ENCODE measurements around the gene CHMP4A.

The CHMP4A gene, protein sequence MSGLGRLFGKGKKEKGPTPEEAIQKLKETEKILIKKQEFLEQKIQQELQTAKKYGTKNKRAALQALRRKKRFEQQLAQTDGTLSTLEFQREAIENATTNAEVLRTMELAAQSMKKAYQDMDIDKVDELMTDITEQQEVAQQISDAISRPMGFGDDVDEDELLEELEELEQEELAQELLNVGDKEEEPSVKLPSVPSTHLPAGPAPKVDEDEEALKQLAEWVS

DNA sequence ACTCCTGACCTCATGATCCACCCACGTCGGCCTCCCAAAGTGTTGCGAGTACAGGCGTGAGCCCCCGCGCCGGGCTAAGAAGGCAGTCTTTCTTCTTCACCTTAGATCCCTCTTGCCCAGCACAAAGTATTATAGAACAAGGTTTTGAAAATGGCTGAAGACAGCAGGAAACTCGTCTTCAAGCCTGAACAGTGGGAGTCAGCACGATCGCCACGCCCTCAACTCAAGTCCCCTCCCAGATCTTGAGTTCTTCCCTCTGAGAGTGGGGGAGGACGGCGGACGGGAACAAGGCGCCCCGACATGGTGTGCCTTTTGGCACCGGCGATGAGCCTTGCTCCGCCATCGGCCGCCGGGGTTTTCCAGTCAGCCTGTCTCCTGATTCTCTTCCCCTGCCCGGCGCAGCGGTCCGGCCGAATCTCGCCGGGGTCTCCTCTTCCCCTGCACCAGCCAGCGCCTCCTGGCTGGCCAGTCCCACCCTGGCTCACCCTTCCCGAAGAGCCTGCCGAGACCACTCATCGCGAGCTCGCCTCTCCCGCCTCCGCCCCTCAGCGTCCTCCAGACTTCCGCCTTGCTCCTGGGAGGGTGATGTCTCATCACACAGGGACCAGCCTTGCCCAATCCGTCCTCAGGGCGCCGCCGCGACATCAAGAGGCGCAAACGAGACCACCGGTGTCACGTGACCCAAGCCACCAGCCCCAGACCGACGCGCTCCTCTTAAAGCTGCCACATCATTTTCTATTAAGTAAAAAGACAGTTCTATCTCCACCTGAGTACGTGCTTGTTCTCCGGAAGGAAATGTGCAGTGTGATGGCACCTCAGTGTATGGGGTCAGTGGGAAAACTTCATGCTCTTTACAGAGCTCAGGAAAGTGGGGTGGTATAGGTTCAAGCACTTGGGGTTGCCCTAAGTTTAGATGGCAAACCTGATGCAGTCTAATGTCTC is at the start of gene CHMP4A:
TSS of gene CHMP4A (minus strand) at position 565 of the 942 bp plus-strand sequence. CDS start at position 516, 49 bp downstream.
- peak; percentile 95 for DNase-seq

DNA sequence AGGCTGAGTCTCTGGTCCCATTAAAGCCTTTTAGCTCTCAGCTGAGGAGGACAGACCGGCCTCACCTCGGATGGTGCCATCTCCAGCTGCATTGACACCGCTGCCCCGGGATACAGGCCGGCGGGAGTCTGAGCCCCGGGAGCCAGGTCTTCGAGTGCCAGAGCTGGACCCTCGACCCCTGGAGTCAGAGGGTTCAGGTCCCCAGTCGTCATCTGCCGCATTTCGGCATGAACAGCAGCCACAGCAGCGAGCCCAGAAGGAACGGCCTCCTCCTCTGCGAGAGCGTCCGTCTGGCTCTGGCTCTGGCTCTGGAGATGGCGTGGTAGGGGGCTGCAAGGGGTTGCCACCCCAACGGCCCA is 48.7 kb upstream of the CHMP4A start:
- DNase-seq, result no peak

DNA sequence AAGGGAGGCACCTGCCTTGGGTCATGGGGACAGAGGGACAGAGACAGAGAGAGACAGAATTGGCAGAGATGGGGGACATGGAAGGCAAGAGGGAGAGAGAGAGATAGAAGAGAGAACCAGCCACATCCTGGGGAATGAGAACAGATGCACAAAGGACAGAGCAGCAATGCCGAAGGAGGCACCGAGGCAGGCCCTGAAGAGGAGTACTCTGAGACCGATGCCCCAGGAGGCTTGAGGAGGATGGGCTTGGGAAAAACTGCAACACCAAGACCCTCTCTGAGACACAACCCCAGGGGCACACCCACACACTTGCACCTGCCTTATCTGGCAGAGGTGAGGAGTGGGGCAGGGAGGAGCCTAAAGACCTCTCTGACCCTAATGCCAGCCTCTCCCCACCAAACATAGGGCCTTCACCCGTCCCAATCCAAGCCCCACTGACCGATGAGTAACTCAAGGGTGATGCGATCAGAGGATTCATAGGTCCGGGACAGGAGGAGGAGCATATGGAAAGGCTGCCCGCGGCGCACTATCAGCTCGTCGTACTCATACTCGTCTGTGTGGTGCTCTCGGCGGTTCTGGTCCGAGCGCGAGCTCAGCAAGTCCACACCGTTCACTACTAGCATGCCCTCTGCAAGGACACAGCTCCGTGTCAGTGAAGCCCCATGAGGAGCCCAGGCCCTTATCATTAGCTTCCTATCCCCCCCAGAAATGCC is 48.1 kb upstream of the CHMP4A start:
- no peak for DNase-seq

DNA sequence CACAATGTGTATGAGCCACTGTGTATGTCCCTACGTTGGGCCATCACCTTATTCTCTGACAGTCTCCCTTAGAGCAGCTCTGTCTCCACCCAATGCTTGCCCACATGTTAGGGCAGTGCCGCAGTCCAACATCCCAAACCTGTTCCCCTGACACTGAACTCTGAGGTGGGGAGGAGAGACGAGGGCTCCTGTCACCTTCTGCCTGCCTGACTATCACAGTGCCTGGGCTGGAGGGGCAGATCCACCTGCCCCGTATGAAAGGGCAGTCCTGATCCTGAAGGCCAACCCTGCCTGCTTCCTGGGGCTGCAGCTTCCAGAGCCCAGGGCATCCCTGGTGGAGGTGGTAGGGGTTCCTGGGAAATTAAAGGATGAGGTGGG is 47.5 kb upstream of the CHMP4A start:
- no peak for DNase-seq

DNA sequence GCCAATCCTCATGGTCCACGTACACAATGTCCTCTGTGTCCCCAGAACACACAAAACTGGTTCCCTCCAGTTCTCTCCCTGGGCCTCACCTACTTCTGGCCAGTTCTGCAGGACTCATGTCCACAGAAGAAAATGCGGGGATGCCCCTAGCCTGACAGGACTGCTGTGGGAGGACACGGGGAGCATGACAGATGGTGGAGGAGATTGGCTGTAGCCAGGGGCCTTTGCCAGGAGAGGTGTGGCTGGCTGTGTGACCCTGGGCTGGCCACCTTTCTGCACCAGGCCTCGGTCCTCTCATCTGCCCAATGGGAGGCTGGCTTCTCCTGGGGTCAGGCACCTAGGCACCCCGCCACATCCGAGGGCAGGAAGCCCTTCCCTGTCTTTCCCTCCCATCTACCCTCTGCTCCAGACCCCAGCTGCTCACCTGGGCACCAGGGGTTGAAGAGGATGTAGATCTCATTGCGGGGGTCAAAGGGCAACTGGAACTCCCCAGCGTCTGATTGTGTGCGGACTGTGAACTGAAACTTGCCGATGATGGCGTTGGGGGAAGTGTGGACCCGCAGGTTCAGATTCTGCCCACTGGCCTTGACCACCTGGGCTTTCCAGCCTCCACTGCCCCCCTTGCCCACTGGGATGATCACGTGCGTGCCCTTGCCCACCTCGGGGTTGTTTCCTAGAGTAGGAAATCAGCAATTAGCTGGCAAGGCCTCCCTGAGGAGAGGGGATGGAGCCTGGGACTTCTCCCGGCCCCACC is 46.9 kb upstream of the CHMP4A start:
- DNase-seq, result no peak

DNA sequence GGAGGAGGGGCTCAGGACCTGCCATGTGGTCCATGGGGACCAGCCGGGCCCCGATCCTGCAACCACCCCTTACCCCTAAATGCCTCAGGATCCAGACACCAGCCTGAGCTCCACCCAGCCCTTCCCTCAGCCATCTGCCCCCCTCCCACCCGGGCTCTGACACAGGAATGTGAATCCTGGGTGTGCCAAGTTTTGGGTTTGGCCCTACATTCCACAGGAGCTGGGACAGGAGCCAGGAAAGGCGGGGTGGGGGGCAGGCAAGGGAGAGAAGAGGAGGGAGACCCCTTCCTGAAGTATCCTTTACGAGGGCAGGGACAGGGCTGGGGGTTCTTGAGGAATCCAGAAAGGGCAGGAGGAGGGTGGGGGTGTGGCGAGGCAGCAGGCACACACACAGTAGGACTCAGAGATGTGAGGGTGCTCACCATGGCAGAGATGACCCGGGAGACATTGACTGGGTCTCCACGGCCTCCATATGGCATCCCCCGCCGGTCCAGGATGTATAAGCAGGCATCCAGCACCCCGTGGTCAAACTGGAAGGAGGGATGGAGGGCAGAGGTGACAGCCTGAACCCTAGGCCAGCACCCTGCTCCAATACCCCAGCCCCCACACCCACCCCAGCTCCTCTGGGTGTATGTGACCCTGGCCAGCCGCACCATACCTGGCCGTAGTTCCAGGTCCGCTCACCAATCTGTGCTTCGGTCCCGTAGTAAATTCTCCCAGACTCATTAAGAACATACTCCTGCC is 46.2 kb upstream of the CHMP4A start:
- no peak for DNase-seq

DNA sequence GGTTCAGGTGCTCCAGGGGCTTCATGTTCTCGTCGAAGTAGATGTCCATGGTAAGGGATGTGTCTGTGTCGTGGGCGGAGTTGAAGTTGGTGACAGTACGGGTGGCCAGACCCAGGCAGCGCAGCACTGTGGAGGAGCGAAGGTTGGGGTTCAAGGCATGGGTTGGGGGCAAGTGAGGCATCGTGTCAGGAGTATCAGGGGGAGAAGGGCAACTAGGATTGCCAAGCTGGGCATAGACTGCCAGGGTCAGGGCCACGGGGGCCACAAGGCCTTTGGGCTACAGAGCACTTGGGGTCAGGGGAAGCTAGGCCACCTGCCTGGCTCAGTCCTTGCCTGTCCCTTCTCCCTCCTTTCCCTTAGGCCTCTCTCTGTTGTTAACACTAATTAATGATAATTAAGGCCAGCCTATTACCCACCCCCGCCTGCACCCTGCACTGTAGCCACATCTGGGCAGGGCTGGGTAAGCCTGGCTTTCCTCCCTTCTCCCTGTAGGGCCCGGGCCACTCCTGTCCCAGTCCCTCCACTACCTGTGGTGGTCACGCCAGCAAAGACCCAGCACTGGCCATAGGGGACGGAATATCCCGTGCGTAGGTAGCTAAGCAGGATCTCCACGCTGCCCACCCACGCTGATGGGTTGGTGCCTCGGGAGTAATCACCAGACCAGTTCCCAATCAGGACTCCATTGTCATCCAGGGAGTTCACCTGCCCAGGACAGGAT is 45.4 kb upstream of the CHMP4A start:
- DNase-seq, result no peak

DNA sequence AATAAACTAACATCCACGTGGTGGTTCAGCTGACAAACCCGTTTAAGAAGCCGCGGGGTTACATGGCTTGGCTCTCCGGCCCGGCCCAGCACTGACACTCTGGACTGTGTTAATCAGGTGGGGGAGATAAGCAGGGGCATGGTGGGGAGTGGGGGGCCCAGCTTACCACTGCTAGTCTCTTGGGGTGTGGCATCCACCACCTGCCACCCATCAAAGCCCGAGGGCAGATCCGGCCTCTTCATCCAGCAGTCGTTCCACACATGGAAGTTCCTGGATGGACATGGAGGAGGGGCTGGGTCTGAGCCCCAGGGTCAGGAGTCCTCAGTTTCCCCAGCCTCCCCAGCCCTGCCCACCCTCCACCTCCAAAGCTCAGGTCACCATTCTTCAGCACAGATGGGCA is 44.8 kb upstream of the CHMP4A start:
- no peak for DNase-seq

DNA sequence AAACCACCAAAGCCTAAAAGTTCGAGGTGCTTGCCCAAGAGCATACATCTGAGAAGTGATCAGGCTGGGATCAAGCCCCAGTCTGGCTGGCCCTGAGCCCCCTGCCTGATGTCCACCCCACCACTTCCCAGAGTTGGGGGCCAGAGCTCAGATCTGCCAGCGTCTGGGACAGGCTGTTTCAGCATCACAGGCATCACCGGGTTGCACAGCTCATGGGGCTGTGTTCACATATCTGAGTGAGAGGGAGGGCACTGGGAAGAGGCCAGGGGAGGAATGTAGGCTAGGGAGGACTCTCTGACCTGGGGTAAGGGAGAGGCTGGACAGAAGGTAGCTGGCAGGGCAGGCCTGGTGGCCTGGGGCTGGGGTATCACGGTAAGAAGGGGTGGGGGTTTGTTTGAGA is 43.7 kb upstream of the CHMP4A start:
- no peak for DNase-seq

DNA sequence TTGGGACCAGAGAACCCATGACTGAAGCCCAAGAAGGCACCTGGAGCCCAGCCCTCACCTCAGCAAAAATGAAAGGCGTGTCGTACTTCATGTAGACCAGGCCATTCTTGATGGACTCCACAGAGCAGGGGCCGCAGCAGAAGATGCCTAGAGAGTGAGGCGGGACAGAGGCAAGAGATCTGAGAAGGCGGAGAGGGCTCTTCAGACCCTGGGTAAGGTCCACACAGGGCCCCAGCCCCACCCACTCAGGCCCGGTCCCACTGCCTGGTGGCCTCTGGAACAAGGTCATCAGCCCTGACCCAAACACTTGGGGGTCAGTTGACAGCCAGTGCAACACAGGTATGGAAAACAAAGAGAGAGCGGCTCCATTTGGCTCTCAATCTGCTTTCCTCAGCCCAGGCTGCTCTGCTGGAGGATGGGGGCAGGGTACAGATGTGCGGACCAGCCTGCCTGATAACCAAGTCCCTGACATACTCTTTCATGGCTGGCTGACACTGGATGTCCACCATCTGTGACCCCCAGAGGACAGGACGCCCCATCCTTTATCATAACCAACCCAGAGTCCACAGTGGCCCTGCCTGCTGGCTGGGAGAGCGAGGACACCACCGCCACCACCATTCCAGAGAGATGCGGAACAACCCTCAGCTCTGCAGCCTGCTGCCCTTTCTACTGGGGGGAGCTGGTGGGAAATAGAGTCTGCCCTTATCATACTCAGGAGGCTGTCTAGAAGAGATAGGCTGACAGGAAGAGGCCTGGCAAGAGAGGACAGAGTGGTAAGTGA is 42.8 kb upstream of the CHMP4A start:
- DNase-seq, result no peak

DNA sequence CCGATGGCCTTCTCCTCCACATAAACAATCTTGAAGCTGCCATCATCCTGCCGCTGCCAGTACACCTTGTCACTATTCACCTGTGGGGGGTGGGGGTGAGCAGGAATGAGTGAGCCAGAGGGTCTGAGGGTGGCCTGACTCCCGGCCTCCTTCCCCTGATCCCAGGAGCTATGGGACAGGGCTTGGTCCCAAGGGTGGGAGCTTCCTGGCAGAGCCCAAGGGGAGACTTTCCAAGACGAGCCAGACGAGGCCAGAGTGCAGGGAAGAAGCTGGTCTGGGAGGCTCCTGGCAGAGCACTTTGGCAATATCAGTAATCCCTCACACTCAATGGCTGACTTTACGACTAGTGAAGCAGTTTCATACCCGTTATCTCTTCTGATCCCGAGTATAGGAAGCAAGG is 42.1 kb upstream of the CHMP4A start:
- no peak for DNase-seq

DNA sequence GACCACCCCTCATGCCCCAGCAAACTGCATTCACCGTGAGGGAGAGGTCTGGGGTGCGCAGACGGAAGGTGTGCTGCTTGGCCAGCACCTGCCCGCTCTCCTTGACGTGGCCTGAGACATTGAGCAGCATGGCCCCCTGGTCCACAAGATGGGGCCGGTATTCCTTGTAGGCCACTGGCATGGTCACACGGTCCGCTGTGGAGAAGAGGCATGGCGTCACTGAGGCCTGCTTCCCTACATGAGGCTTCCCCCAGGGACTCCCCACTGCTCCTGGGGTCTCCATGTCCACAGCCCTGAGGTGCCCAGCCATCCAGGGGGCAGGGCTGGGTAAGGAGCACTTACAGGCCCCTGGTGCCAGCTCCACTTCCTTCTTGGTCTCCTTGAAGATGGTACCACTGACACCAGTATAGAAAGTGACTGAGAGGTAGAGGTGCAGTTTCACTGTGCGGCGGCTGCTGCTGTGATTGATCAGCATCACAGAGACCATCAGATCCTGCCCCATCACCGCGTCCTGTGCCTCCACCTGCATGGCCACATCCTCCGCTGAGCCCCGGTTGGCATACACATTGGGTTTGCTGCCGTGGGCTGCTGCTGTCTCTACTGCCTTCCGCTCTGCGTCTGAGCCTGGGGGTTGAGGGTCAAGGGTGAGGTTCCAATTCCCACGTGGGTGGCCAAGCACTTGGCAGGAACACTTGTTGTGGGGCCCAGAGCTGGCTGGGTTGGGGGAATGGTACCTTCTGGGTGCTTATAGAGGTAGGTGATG is 41.5 kb upstream of the CHMP4A start:
- DNase-seq, result no peak

DNA sequence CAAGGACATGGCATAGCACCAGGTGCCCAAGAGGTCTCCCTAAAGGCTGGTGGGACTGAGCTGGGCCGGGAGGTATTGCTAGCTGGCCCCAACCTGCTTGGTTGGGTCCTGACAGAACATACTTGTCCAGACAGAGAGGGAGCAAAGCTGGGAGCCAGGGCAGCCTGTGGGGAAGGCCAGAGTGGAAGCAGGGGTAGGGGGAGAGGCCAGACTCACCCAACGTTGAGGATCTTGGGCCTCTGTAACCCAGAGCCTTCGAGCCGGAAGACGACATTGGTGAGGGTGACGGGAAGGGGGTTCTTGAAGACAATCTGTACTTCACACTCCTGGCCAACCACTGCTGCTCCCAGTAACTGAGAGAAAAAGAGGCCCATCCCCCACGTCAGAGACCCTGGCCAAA is 40.6 kb upstream of the CHMP4A start:
- DNase-seq, result no peak

DNA sequence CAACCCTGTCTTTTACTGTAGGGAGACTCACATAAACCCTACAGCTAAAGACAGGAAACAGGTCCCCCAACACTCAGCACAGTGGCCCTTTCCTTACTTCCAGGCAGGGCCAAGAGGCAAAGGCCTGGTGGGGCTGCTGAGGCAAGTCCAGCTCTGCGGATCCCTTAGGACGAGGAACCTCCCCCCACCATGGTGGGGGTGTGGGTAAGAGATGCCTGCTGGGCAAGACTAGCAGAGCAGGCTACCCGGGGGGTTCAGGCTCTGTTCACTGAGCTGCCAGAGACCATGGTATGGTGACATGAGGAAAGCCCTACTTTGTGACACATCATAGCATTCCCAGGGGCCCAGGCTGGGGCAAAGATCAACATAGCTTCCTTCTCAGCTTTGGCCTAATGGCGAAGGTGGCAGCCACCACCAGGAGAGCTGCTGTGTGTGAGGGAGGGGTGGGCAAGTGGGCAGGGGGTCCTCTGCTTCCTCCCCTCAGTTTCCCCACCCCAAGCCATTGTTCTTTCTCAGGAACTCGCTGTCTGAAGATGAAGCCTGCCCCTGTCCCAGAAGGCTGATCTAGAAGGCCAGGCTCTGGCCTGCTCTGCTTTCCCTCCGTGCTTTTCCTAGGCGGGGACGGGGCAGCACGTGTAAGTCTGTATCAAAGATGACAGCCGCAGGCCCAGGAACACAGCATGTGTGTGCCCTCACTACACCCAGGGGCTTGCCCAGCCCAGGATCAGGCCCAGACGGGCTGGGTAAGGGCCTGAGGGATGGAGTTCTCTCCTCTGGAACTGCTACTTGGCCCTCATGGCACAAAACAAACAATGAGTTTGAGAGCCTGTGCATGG is 39.2 kb upstream of the CHMP4A start:
- no peak for DNase-seq

DNA sequence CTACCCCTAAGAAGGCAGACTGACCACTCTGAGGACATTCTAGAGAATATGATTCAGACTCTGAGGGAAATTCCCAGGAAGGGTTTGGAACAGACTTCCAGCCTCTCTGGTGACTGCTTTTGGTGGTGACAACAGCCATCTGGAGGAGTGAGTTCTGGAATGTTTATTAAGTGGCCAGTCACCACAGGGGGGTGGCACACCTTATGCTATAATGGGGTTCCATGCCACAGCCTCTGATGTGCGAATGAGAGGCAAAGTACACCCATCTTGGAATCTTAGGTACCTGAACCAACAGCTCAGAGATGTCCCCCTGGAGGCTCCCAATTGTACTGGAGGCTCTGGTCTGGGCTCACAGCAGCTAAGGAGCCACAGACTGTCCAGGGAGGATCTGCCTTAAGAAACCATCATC is 38.6 kb upstream of the CHMP4A start:
- no peak for DNase-seq

DNA sequence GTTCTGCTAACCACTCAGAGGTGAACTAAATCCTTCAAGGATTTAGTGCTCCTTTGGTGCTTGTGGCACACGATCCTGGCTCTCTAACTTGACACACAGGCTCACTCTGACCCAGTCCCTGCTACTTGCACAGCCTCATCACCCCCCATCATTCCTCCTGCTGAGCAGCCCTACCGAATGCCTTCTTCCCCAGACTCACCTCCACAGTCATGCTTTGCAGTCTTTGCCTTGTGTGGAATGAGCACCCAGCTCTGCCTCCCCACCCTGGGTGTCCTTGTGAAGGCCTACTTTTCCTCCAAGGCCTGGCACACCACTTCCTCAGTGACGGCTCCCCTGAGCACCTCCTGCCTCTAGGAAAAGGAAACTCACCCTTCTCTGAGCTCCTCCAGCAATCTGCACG is 37.1 kb upstream of the CHMP4A start:
- no peak for DNase-seq

DNA sequence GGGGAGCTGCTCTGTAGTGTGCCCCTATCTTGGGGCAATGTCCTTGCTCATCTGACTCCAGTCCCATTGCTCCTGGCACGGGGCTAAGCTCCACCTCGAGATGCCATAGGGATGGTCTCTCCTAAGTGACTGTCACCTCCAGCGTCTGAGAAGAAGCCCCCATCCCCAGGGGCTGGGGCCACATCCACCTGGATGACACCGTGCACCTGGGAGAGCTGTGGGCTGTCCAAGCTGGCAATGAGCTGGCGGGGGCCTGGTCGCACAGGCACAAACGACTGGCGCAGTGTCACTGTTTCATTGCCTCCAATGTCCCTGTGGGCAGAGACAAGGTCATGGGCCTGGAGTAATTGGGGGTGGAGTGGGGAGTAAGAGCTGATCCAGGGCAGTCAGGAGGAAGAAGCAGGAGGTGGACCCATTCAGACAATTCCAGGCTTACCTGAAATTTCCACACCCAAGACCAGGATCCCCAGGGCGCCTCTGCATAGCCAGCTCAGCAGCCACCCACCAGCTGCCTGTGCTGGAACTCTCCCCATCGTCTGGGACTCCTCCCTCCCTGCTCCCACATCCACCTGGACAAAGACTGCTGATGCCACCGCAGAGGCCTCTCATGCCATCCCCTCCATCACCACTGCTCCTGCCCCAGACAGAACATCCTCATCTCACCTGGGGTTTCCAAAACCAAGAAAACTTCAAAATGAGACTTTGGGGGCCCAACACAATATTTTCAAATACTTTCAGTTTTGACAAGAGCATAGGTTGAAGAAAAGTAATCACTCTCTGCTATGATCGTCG is 36.1 kb upstream of the CHMP4A start:
- no peak for DNase-seq

DNA sequence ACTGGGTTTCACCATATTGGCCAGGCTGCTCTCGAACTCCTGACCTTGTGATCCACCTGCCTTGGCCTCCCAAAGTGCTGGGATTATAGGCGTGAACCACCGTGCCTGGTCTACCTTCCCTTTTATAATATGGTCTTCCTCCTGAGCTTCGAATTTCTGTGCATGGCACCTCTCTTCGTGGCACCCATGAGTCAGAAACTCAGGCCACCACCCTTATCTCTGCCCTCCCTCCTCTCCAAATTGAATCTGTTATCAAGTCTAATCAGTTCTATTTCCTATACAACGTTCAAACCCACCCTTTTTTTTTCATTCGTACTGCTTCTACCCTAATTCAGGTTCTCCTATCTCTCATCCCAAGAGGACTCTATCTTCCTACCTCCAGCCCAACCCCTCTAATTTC is 34.1 kb upstream of the CHMP4A start:
- DNase-seq, result no peak

Data from stimulated activated CD4-positive, alpha-beta T cell treated with anti-CD3 and anti-CD28 coated beads, Interleukin-4, amount 100 ng/mL, for 1 hour (primary cell).